KOPT-K1 (cell line): ENCODE data around the gene CCDC167.
A peak's percentile ranks its signal among the peaks of the same experiment; 100 is the strongest.

Experiments
- H3K27ac ChIP-seq: fragments of 200-600 bp; sonication (generic); 2 replicates; pipeline ENCODE4 v1.5.1; 2016; ENCODE audit warnings: antibody characterized with exemption, mild to moderate bottlenecking, low read depth, low read length; ENCODE audit not compliant: poor library complexity, severe bottlenecking
- H3K36me3 ChIP-seq: fragments of 200-600 bp; sonication (generic); 2 replicates; pipeline ENCODE4 v1.5.1; 2017; ENCODE audit warnings: antibody characterized with exemption, mild to moderate bottlenecking, low read length, moderate library complexity; ENCODE audit not compliant: insufficient read depth
- H3K9me3 ChIP-seq: fragments of 200-600 bp; sonication (generic); 2 replicates; pipeline ENCODE4 v1.5.1; 2017; ENCODE audit warnings: antibody characterized with exemption, low read length, mild to moderate bottlenecking; ENCODE audit not compliant: insufficient read depth, poor library complexity, severe bottlenecking

Gene CCDC167

GRCh38 chr6:37491171-37491829, 8.4 kb downstream of the CCDC167 start:
- H3K9me3 ChIP-seq = no peaks in the 10 kb centered on the region
- peaks cover 14% of the 10 kb centered on the region; the same call in 1 of the 2 replicates for H3K36me3 ChIP-seq
- peak overlapping the region; percentile 20 for H3K27ac ChIP-seq

- Histone ChIP-seq H3K36me3 (peaks cover 20% of the 10 kb centered on the region), H3K9me3 (no peaks in the 10 kb centered on the region), H3K27ac (peak overlapping the region; percentile 35)
These were observed 9.0 kb downstream of the CCDC167 start for GRCh38 chr6:37490536-37491170.

DNA sequence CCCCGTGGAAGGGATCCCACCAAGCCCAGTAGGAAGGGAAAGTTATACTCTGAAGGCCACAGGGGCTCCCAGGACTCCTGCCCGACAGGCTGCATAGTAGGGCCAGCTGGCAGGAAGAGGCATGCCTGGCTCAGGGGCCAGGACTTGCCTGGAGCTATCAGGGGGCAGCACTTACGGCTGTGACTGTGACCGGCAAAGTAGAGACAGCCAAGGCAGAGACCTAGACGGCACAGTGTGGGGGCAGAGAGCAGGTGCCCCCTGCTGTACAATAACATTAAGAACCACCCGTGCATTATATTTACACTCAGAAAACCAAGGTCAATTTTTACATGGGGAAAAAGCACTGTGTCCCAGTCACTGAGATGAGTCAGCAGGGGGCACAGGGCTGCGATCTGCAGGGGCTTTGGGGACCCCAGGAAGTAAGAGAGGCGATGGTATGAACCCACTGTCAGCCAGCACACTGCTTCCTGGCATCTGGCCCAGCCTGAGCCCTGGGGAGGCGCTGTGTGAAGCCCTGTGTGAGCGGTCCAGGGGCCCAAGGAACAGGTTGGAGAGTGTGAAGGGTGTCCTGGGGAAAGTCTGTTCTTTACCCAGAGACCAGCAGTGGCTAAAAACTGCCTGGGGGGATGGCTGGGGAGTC, 9.9 kb downstream of the CCDC167 start:
- peaks cover 27% of the 10 kb centered on the region for H3K36me3 ChIP-seq
- peak overlapping the region; percentile 35 for H3K27ac ChIP-seq
- H3K9me3 ChIP-seq = no peaks in the 10 kb centered on the region

GRCh38 chr6:37488476-37488875, 11.2 kb downstream of the CCDC167 start:
- Histone ChIP-seq H3K27ac (no peak overlapping the region), H3K9me3 (no peaks in the 10 kb centered on the region), H3K36me3 (peaks cover 39% of the 10 kb centered on the region)

GRCh38 chr6:37487591-37488380, 11.9 kb downstream of the CCDC167 start:
- no peak overlapping the region for H3K27ac ChIP-seq

GRCh38 chr6:37486121-37486839, 13.4 kb downstream of the CCDC167 start:
- Histone ChIP-seq H3K9me3 (no peaks in the 10 kb centered on the region), H3K36me3 (peaks cover 61% of the 10 kb centered on the region), H3K27ac (no peak overlapping the region)

More at GRCh38 chr6:37487591-37488380, 11.9 kb downstream of the CCDC167 start:
- no peaks in the 10 kb centered on the region for H3K9me3 ChIP-seq
- peaks cover 46% of the 10 kb centered on the region for H3K36me3 ChIP-seq

- Histone ChIP-seq H3K9me3 (no peaks in the 10 kb centered on the region), H3K36me3 (peaks cover 71% of the 10 kb centered on the region), H3K27ac (no peak overlapping the region)
These were observed 14.4 kb downstream of the CCDC167 start for GRCh38 chr6:37485291-37485702.

- no peaks in the 10 kb centered on the region for H3K9me3 ChIP-seq
- peaks cover 76% of the 10 kb centered on the region for H3K36me3 ChIP-seq
- no peak overlapping the region for H3K27ac ChIP-seq
These were observed 14.9 kb downstream of the CCDC167 start for GRCh38 chr6:37484786-37485170.

GRCh38 chr6:37483917-37484785, 15.5 kb downstream of the CCDC167 start:
- Histone ChIP-seq H3K27ac (no peak overlapping the region), H3K9me3 (no peaks in the 10 kb centered on the region), H3K36me3 (peaks cover 83% of the 10 kb centered on the region)

- Histone ChIP-seq H3K36me3 (peaks cover 86% of the 10 kb centered on the region), H3K27ac (no peak overlapping the region), H3K9me3 (no peaks in the 10 kb centered on the region)
These were observed 16.3 kb downstream of the CCDC167 start for GRCh38 chr6:37483252-37483901.

DNA sequence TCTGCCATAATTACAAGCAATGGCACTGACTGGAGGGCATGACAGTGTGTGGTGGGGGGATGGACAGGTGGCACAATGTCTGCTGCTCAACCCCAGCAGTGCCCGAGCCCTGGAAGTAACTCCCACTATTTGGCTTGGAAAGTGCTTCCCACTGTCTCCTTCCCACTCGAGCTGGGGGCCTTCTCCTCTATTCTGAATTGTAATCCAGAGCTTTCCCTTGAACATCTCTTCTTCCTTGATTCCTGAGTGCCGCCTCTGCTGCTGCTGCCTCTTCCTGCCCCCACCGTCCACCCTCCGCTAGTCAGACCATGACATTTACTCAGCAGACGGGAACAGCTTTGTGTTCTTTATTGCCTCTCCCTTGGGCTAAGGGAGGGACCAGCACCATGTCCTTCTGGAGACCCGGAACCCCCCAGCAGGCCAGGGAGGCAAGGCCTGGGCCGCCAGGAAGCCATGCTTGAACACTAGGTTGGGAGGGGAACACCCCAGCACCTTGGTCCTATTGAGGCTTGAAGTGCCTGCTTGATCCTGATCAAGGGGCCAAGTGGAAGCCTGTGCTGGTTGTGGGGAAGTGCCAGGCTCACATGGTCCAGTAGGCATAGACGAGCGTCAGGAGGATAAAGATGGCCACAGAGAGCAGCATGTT, 17.0 kb downstream of the CCDC167 start:
- H3K27ac ChIP-seq = no peak overlapping the region
- peaks cover 87% of the 10 kb centered on the region for H3K36me3 ChIP-seq
- H3K9me3 ChIP-seq = no peaks in the 10 kb centered on the region

- H3K27ac ChIP-seq = no peak overlapping the region
- peaks cover 95% of the 10 kb centered on the region for H3K36me3 ChIP-seq
- no peaks in the 10 kb centered on the region for H3K9me3 ChIP-seq
These were observed 17.7 kb downstream of the CCDC167 start for GRCh38 chr6:37481711-37482605.
